GM12892 (cell line): ENCODE results near the gene CDK11B.

Source experiments
- POLR2AphosphoS5 ChIP-seq: IDR thresholded peaks from 2 replicates; pipeline ENCODE4 v1.6.1; 2011; ENCODE audit warnings: low read depth, low read length, control low read depth
- TAF1 ChIP-seq: IDR thresholded peaks from 2 replicates; pipeline ENCODE4 v1.6.1; 2011; ENCODE audit warnings: low read depth, mild to moderate bottlenecking, control low read depth, low read length, borderline replicate concordance

DNA sequence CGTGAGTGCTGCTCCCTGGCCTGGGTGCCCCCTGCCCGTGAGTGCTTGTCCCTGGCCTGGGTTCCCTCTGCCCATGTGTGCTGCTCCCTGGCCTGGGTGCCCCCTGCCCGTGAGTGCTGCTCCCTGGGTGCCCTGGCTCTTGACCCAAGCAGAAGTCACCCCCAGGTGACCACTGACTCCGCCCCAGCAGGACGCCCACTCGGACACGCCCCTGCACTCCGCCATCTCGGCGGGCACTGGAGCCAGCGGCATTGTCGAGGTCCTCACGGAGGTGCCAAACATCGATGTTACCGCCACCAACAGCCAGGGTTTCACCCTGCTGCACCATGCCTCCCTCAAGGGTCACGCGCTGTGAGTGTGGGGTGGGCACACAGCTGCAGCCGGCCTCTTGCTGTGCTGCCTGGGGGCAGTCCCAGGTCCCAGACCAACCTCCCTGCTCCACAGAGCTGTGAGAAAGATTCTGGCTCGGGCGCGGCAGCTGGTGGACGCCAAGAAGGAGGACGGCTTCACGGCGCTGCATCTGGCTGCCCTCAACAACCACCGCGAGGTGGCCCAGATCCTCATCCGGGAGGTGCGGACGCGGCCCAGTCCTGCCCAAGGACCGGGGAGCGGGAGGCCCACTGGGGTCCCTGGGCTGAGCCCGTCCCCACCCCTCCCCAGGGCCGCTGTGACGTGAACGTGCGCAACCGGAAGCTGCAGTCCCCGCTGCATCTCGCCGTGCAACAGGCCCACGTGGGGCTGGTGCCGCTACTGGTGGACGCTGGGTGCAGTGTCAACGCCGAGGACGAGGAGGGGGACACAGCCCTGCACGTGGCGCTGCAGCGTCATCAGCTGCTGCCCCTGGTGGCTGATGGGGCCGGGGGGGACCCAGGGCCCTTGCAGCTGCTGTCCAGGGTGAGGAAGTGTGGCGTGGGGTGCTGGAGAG lies 30.7 kb downstream of the CDK11B start:
- TF ChIP-seq POLR2AphosphoS5 (no peak), TAF1 (no peak)
